HG03064 (cell line): Measurements from ENCODE around the gene STXBP1.
"Not testable (repeated sequence)": the region's sequence is repeated elsewhere in the genome, so short reads cannot be mapped to it uniquely, and the experiment has no call there.

Experiments
- ATAC-seq: cut with Tn5 transposase; IDR thresholded peaks from one replicate; pipeline ENCODE4 v1.9.1; 2021; ENCODE audit warnings: low read depth; ENCODE audit not compliant: unreplicated experiment

Gene STXBP1

DNA sequence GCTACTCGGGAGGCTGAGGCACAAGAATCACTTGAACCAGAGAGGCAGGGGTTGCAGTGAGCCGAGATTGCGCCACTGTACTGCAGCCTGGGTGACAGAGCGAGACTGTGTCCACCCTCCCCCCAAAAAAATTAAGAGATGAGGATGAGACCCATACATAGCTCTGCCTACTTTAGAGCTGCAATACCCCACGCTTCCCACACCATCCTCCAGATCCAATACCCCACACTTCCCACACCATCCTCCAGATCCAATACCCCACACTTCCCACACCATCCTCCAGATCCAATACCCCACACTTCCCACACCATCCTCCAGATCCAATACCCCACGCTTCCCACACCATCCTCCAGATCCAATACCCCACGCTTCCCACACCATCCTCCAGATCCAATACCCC lies 34.9 kb upstream of the STXBP1 start:
- not testable (repeated sequence) for ATAC-seq

DNA sequence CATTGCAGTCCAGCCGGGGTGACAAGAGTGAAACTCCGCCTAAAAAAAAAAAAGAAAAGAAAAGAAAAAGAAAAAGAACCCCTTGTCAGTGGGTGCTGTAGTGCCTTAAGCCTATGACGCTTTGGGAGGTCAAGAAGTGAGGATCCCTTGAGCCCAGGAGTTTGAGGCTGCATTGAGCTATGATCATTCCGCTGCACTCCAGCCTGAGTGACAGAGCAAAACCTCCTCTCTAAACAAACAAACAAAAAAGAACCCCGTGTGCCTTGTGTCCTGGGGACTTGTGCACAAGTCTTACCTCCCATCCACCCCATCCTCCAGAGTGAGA lies 33.5 kb upstream of the STXBP1 start:
- no peak for ATAC-seq

DNA sequence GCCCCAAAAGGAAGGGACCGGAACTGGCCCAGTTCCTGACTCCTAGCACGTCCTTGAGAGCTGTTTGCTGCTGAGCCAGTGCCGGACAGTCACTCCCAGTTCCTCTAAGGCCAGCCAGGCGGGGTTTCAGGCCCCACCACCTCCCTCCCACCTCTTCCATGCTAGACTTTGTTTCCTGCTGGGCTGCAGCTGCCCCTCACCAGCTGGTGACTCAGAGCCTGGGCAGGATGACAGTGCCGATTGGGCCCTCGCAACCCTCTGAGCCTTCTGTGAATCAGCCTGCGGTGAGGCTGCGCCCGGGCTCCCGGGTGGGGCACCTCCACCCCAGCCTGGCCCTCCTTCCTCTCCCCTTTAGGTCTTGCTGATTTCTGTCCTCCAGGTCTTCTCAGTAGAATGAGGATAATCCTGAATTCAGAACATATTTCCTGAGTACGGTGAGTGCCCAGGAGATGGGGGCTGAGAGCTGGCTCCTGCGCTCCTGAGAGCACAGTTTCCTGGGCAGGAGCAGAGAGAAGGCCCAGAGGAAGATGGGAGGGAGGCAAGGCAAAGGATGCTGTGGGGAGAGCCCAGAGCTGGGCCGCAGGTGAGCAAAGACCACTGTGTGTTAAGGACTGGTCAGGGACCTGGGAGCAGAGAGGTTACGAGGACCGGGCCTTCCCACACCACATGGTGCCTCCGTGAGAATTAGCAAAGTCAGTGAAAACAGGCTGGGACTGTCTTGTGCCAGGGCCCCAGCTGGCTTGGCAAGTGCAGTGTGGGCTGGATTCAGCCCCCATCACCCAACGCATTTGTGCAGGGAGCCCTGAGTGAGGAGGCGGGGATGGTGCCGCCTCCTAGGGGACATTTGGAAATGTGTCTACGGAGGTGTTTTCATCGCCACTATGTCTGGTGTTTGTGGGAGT lies 32.9 kb upstream of the STXBP1 start:
- no peak for ATAC-seq

DNA sequence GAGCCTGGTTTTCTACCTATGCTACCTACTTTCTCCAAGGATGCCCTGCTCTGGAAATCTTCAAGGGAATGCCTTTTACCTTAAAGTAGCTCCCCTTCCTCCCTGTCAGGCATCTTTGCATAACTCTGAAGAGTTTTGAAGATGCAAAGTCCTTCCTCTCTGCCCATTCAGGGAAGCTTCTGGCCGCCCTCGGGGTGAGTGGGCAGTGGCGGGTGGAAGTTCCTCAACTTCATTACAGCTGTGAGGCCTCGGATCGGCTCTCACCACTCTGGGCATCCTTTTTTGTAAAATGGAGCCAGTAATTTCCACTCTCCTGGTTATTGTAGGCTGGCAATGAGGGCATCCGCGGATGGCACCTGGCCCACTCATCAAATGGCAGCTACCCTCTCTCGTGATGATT lies 31.7 kb upstream of the STXBP1 start:
- ATAC-seq: no peak

DNA sequence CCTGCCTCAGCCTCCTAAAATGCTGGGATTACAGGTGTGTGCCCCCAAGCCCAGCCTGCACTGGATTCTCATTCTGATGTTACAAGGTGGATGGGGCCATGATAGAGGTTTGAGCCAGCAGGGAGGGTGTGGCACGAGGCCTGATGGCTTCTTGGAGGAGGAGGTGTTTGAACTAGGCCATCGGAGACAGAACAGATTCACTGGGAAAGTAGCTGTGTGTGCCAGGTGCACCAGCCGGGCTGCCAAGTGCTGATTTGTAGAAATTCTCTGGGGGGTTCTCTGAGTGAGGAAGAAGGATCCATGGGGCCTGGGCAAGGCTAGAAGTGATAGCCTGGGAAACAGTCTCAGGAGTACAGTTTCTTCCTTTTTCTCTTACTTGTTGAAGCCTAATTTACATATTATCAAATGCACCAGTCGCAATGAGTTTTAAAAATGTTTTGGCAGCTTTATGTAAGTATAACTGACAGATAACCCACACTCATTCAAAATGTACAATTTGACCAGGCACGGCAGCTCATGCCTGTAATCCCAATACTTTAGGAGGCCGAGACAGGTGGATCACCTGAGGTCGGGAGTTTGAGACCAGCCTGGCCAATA lies 31.1 kb upstream of the STXBP1 start:
- ATAC-seq: no peak

DNA sequence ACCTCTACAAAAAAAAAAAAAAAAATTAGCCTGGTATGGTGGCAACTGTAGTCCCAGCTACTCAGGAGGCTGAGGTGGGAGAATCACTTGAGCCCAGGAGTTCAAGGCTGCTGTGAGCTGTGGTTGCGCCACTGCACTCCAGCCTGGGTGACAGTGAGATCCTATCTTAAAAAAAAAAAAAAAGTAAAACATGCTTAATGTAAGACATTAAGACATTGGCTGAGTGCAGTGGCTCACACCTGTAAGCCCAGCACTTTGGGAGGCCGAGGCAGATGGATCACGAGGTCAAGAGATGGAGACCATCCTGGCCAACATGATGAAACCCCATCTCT lies 27.6 kb upstream of the STXBP1 start:
- ATAC-seq: not testable (repeated sequence)

DNA sequence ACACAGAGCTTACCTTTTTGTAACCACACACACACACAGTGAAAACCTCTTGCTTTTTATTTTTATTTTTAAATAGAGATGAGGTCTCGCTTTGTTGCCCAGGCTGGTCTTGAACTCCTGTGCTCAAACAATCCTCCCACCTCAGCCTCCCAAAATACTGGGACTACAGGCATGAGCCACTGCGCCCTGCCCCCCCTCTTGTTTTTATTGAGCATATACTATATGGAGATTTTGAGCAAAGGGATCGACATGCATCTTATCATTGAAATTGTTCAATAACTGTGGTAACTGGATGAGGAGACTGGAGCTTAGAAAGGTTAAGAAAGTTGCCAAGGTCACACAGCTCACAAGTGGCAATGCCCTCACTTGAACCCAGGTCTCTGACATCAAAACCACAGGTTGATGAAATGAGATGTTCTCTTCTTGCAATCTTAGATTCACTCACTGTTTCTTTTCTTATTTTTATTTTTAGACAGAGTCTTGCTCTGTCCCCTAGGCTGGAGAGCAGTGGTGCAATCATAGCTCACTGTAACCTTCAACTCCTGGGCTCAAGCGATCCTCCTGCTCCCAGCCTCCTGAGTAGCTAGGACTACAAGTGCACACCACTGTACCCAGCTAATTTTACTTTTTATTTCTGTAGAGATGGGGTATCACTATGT lies 26.8 kb upstream of the STXBP1 start:
- ATAC-seq: no peak

GRCh38 chr9:127586096-127586495 lies 26.0 kb upstream of the STXBP1 start:
- ATAC-seq: no peak

DNA sequence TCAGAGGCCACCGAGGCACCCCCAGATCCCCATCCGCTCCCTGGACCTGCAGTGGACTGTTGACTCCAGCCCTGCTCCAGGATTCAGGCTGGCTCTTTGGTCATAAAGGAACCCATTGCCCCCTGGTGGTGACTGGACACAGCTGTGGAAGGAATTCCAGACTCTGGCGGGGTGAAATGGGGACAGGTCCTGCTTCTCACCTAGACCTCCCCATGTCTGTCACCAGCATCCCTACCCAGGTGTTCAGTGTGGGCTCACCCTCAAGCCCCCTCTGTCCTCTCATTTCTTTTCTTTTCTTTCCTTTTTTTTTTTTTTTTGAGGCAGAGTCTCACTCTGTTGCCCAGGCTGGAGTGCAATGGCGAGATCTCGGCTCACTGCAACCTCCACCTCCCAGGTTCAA lies 25.5 kb upstream of the STXBP1 start:
- no peak for ATAC-seq

DNA sequence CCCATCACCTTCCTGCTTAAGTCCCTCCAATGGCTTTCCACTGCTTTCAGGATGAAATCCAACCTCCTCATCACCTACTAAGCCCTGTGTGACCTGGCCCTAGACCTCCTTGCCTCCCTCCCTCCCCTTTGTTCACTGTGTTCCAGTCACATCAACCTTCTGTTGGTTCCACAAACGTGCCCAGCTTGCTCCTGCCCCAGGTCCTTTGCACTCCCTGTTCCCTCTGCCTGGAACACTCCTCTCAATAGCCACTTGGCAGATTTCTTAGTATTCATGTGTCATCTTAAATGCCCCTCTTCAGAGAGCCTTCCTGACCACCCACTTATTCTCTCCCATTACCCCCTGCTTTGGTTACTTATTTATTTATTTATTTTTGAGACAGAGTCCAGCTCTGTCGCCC lies 24.1 kb upstream of the STXBP1 start:
- ATAC-seq: no peak

DNA sequence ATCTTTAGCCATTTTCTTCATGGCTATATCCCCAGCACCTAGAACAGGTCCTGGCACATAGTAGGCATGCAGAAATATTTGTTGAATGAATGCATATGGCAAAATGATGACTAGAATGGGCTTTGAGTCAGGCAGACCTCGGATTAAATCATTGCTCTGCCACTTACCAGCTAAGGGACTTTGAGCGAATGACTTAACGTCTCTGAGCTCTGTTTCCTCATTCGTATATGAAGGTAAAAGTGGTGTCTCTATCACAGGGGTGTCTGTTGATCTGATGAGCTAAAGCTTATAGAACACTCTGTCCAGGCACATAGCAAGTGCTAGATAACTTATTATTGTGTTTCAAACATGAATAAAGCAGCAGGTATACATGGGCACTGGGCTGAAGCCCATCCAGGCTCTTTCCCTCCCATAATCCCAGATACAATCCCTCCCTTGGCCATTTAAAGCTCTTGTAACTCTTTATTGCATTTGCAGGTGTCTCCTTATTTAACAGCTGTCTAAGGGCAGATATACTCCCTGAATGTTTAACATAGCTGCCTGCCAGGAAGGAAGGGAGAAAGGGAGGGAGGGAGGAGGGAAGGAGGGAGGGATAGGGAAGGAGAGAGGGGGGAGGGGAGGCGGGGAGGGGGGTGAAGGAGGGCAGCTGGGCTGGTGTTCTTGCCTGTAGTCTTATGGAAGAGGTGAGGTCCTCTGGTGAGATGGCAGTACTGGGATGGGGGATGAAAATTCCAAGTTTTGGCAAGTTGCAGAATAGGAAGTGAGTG lies 23.2 kb upstream of the STXBP1 start:
- ATAC-seq: no peak

GRCh38 chr9:127589955-127590370 lies 22.1 kb upstream of the STXBP1 start:
- ATAC-seq: no peak

GRCh38 chr9:127595611-127596010 lies 16.5 kb upstream of the STXBP1 start:
- no peak for ATAC-seq

GRCh38 chr9:127598839-127599549 lies 13.1 kb upstream of the STXBP1 start:
- no peak for ATAC-seq

DNA sequence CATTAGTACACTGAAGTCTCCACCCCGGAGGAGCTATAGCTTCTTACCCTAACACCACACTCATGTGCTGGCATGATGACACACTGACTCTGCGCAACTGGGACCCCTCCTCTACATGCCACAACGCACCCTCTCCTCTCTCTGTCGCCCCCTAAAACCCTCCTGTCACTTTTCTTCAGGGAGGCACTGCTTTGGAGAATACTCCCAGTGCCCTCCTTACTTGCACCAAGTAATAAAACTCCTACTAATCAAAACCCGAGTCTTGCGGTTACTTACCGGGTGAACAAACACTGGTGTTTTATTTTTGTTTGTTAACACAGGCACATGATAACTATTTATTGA lies 12.6 kb upstream of the STXBP1 start:
- ATAC-seq: no peak

GRCh38 chr9:127603226-127603625 lies 8.9 kb upstream of the STXBP1 start:
- no peak for ATAC-seq

GRCh38 chr9:127606043-127606442 lies 6.0 kb upstream of the STXBP1 start:
- ATAC-seq: no peak

GRCh38 chr9:127608104-127608966 lies 3.7 kb upstream of the STXBP1 start:
- ATAC-seq: no peak

- ATAC-seq: peak; percentile 18
Measured at GRCh38 chr9:127611603-127611898, 526 bp upstream of the STXBP1 start.
